NCI-H146 treated with DMSO at 0.1 percent for 48 hours (cell line): ENCODE measurements around the gene RYR1.
"Not testable (repeated sequence)": the region's sequence is repeated elsewhere in the genome, so short reads cannot be mapped to it uniquely, and the experiment has no call there.

Source experiments
- DNase-seq: peaks from one replicate; lab custom pipeline; 2025; ENCODE audit not compliant: unreplicated experiment; lab: John Stamatoyannopoulos, UW

The RYR1 gene

GRCh38 chr19:38488096-38488495, 54.6 kb downstream of the RYR1 start:
- no peak for DNase-seq

DNA sequence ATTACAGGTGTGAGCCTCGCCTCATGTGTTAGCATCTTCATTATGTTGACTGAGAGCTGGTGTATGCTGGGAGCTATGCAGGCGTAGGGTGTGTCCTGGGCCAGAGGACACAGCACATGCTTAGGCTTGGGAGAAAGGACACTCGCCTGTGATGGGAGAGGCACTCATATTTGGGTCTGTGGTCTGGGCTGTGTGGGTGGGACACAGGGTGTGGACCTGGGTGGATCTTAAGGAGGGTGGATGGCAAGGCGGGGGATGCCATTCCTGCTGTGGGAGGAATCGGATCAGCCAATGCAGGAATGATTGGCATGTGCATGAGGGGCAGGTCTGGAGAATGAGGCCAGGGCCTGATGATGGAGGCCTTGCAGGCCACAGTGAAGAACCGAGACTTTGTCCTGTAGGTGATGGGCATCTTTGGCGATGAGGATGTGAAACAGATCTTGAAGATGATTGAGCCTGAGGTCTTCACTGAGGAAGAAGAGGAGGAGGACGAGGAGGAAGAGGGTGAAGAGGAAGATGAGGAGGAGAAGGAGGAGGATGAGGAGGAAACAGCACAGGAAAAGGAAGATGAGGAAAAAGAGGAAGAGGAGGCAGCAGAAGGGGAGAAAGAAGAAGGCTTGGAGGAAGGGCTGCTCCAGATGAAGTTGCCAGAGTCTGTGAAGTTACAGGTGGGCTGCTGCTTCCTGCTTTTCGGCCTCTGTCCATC, 55.4 kb downstream of the RYR1 start:
- no peak for DNase-seq

DNA sequence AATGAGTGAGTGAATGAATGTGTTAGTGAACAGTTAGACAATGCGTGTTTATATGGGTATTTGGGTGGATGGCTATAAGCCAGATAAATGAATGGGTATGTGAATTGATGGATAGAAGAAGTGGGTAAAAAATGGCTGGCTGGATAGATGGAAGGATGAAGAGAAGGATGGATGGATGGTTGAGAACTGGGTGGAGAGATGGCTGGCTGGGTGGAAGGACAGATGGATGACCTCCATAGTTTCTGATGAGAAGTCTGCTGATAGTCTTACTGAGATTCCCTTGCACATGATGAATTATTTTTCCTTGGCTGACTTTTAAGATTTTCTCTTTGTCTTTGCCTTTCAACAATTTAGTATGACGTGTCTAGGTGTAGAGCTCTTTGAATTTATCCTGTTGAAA, 57.4 kb downstream of the RYR1 start:
- no peak for DNase-seq

DNA sequence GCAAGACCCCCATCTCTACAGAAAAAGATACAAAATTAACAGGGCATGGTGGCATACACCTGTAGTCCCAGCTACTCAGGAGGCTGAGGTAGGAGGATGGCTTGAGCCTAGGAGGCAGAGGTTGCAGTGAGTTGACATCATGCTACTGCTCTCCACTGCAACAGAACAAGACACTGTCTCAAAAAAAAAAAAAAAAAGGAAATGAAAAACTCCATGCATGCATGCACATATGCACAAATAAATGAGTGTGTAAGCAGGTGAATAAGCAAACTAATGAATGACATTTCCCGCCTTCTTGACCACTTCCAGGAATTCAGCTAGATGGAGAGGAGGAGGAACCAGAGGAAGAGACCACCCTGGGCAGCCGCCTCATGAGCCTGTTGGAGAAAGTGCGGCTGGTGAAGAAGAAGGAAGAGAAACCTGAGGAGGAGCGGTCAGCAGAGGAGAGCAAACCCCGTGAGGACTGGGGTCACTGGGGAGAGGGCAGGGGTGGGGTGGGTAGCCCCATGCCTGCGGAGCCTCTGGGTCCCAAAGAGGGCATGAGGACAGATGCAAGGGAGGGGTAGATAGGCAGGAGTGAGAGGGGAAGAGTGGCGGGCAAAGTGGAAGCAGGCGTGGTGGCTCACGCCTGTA, 58.8 kb downstream of the RYR1 start:
- no peak for DNase-seq

GRCh38 chr19:38494379-38494778, 60.9 kb downstream of the RYR1 start:
- no peak for DNase-seq

DNA sequence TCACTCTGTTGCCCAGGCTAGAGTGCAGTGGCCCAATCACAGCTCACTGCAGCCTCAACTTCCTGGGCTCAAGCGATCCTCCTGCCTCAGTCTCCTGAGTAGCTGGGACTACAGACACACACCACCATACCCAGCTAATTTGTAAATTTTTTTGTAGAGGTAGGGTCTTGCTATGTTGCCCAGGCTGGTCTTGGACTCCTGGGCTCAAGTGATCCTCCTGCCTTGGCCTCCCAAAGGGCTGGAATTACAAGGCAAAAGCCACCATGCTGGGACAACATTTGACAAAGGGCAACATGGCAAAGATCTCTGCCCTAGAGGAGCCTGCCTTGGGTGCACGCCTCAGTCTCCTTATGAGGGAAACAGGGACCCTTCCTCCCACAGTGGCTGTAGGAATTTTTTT, 61.9 kb downstream of the RYR1 start:
- DNase-seq = not testable (repeated sequence)

GRCh38 chr19:38496116-38496515, 62.6 kb downstream of the RYR1 start:
- no peak for DNase-seq

- DNase-seq = no peak
Measured at GRCh38 chr19:38496603-38497487, 63.4 kb downstream of the RYR1 start.

DNA sequence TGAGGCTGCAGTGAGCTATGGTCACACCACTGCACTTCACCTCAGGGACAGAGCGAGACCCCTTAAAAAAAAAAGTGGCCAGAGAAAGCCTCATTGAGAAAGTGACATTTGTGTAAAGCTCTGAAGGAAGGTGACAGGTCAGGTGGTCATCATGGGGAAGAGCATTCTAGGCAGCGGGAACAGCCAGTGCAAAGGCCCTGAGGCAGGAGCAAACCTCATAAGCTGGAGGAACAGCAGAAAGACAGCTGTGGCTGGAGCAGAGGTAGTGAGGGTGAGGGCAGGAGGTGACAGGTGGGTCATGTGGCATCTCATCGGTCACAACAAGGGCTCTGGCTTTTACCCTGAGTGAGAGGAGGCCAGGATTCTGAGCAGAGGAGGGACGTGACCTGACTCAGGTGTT, 64.4 kb downstream of the RYR1 start:
- DNase-seq = no peak

DNA sequence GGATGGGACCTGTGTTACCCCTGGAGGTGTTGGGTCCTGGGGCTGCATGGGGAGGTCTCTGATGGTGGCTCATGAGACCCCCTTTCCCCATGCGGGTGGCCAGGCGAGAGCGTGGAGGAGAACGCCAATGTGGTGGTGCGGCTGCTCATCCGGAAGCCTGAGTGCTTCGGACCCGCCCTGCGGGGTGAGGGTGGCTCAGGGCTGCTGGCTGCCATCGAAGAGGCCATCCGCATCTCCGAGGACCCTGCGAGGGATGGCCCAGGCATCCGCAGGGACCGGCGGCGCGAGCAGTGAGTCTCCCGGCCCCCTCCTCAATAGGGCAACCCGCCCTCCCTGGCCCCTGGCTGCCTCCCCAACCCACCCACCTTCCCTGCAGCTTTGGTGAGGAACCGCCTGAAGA, 66.0 kb downstream of the RYR1 start:
- DNase-seq = no peak

DNA sequence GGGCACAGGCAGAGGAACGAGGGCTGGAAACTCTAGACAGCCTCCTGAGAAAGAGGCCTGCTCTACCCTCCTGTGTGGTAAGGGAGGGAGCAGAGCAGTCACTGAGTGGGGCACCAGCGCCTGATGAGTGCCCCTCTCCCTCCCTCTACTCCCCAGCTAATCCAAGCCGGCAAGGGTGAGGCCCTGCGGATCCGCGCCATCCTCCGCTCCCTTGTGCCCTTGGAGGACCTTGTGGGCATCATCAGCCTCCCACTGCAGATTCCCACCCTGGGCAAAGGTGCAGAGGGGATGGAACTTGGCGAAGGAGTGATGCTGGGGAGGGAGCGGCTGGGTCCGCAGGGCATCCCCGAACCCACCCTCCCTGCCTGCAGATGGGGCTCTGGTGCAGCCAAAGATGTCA, 67.0 kb downstream of the RYR1 start:
- no peak for DNase-seq

- DNase-seq = no peak
Measured at GRCh38 chr19:38502410-38503076, 69.1 kb downstream of the RYR1 start.

GRCh38 chr19:38503077-38503410, 69.6 kb downstream of the RYR1 start:
- no peak for DNase-seq

DNA sequence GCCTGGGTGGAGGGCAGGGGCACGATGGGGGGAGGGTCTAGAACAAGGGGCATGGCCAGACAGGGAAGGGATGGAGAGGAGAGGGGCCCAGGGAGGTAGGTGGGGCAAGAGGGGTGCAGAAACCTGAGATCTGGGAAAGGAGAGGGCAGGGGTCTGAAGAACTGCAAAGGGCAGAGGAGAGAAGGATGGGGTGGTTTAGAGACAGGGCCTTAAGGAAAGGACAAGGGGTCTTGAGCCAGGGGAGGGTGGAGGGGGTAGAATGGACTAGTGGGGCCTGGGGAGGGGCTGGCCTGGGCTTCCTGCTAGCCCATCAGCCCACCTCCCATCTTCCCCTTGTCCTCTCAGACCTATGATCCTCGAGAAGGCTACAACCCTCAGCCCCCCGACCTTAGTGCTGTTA, 72.5 kb downstream of the RYR1 start:
- no peak for DNase-seq

DNA sequence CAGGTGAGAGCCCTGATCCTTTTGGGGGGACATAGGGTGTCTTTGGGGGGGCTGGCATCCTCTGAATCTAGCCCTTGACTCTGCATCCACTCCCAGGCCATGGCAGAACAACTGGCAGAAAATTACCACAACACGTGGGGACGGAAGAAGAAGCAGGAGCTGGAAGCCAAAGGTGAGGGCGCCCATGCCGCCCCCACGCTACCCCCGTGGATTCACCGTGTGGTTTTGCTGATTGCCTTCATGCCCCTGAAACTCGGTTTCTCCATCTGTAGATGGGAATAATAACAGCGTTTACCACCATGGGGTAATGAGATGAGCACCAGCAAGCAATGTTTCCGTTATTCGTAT, 72.9 kb downstream of the RYR1 start:
- no peak for DNase-seq

DNA sequence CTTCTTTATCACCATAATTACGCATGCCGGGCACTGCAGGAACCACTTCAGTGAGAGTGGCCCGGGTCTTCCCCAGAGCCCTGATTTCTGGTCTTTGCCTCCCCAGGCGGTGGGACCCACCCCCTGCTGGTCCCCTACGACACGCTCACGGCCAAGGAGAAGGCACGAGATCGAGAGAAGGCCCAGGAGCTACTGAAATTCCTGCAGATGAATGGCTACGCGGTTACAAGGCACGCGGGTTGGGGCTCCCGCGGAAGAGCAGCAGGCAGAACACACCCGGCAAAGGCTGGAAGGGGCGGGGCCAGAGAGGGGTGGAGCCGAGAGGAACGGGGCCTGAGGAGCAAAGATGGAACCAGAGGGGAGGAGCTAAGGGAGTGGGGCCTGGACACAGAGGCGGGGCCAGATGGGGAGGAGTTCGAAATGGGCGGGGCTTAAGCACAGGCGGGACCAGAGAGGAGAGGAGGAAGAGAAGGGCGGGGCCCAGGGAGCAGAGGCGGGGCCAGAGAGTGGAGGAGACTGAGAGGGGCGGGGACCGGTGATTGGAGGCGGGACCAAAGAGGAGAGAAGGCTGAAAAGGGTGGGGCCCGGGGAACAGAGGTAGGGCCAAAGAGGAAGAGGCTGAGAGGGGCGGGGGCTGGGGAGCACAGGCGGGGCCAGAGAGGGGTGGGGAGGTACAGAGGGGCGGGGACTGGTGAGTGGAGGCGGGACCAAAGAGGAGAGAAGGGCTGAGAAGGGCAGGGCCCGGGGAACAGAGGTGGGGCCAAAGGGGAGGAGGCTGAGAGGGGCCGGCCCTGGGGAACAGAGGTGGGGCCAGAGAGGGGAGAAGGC, 73.4 kb downstream of the RYR1 start:
- DNase-seq = peak; percentile 31

GRCh38 chr19:38507551-38508127, 74.1 kb downstream of the RYR1 start:
- DNase-seq = no peak

DNA sequence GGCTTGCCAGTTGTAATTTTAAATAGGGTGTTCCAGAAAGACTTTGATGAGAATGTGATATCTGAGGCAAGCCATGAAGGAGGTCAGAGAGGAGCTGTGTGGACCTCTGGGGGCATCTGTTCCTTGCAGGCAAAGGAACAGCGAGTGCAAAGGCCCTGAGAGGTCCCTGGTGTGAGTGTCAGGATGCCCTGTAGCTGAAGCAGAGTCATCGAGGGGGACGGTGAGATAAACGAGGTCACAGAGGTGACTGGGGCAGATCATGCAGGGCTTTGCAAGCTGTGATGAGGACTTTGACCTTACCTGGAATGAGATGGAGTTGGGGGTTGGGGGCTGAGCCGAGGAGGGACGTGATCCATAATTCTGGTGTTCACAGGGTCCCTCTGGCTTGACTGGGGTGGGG, 75.0 kb downstream of the RYR1 start:
- DNase-seq = no peak

DNA sequence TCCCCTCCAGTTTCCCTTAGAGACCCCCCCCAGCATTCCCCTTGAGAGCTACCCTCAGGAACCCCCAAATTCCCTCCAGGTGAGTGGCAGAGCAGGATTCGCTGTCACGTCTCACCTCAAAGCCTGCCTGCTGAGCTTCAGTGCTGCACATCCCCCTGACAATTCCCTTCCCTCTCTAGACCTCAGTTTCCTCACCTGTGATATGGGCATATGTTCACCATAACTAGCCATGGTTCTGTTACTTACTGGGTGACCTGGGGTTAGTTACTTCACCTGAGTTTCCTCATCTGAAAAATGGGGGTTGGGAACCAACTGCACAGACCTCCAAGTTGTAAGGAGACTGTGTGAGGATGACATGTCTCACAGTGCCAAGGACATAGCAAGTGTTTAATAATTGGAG, 75.5 kb downstream of the RYR1 start:
- DNase-seq = no peak

GRCh38 chr19:38511074-38511708, 77.7 kb downstream of the RYR1 start:
- DNase-seq = no peak
